Upper lobe of left lung (tissue), 4 donors: ENCODE results near the gene TAF1D.

ENCODE experiments used
- CTCF ChIP-seq, 6 experiments: fragments of 450-650 bp in 4 of 6; fragments of 200-600 bp in 2 of 6; sonication (generic) in 2 of 6; IDR thresholded peaks; one replicate each; pipeline ENCODE4 v1.5.1; 2016 to 2019; ENCODE audit warnings: antibody characterized with exemption in 6 of 6
- EP300 ChIP-seq, 4 donors: sonication (generic); formaldehyde crosslinking; IDR thresholded peaks; one replicate each; pipeline ENCODE4 v1.5.1; 2017; ENCODE audit warnings: antibody characterized with exemption in 4 of 4, control low read depth in 2 of 4
- POLR2A ChIP-seq, 4 donors: fragments of 450-650 bp; IDR thresholded peaks; one replicate each; pipeline ENCODE4 v1.5.1; 2016 to 2017; ENCODE audit warnings: antibody characterized with exemption in 4 of 4, mild to moderate bottlenecking in 2 of 4
- POLR2AphosphoS5 ChIP-seq, 2 donors: sonication (generic); formaldehyde crosslinking; IDR thresholded peaks; one replicate each; pipeline ENCODE4 v1.5.1; 2017; ENCODE audit warnings: antibody characterized with exemption in 2 of 2

- TF ChIP-seq POLR2A (IDR thresholded peaks at IDR 0.05), result no peak
- TF ChIP-seq CTCF (IDR thresholded peaks at IDR 0.05), result no peak
- no peak for TF ChIP-seq EP300 (IDR thresholded peaks at IDR 0.05)
- no peak for TF ChIP-seq POLR2AphosphoS5 (IDR thresholded peaks at IDR 0.05)
Measured at GRCh38 chr11:93743291-93743690, 2.0 kb upstream of the TAF1D start.
